Dermis microvascular lymphatic vessel endothelial cell (primary cell): ENCODE data around the gene SERPINA5. TPM values are rescaled to one million over a fixed set of nuclear protein-coding genes. Genes with fewer than 3 reads are reported as not detected.
"Not testable (repeated sequence)": the region's sequence is repeated elsewhere in the genome, so short reads cannot be mapped to it uniquely, and the experiment has no call there.

Experiments
- DNase-seq, 2 donors: peaks; one replicate each; pipeline versions ENCODE4 v3.0.0 to v3.0.0-alpha.2; 2010; ENCODE audit warnings: low read depth in 2 of 2
- total RNA-seq: library from RNA; depleted of rRNA; stranded (reverse); fragments of >200 nt; gene quantifications from 2 replicates; pipeline ENCODE4 v1.2.1, GENCODE V29; 2014

SERPINA5 gene
- total RNA-seq, 1 donor from 2014 or later = 0.26 TPM

- no peak for DNase-seq
Observed at GRCh38 chr14:94621358-94622134, 40.3 kb downstream of the SERPINA5 start.

DNA sequence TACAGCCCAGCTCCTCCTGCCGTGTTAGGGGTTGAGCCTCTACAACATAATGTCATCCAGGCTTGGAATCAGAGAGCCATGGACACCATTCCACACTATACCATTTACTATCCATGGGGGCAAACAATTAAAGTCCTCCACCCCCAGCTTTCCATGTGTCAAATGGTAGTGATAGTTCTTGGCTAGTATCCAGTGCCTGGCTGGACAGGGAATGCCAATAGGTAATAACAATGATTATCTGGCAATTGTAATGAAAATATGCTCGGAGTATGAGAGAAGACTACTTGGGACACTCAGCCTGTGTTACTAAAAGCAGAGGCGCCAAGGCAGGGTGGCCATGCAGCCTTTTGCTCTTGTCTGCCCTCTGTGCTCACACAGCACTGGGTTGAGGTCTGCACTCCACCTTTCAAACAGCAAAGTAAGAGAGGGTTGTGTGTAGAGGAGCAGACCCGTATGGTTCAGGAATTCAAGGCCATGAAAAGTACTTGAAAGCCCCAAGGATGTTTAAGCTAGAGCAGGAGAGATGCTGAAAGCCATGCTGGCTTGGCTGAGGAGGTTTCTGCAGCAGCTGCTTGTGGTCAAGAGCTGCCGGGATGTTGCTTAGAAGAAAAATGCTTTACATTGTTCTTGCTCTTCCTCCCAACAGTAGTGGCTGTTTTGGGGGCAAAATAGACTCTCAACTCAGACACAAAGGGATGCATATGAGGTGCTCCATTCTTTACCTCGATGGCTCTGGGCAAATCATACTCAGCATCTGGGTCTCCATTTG lies 41.6 kb downstream of the SERPINA5 start:
- DNase-seq = no peak

DNA sequence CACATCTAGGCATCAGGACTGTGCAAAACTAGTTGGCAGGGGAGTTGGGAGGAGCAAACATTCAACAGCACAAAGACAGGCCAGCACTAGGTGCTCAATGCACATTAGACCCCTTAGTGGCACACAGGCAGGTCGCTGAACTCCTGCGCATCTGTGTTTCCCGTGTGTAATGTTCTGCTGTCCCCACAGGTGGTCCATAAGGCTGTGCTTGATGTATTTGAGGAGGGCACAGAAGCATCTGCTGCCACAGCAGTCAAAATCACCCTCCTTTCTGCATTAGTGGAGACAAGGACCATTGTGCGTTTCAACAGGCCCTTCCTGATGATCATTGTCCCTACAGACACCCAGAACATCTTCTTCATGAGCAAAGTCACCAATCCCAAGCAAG lies 42.2 kb downstream of the SERPINA5 start:
- DNase-seq = no peak

- DNase-seq = no peak
Observed at GRCh38 chr14:94623856-94624499, 42.8 kb downstream of the SERPINA5 start.

DNA sequence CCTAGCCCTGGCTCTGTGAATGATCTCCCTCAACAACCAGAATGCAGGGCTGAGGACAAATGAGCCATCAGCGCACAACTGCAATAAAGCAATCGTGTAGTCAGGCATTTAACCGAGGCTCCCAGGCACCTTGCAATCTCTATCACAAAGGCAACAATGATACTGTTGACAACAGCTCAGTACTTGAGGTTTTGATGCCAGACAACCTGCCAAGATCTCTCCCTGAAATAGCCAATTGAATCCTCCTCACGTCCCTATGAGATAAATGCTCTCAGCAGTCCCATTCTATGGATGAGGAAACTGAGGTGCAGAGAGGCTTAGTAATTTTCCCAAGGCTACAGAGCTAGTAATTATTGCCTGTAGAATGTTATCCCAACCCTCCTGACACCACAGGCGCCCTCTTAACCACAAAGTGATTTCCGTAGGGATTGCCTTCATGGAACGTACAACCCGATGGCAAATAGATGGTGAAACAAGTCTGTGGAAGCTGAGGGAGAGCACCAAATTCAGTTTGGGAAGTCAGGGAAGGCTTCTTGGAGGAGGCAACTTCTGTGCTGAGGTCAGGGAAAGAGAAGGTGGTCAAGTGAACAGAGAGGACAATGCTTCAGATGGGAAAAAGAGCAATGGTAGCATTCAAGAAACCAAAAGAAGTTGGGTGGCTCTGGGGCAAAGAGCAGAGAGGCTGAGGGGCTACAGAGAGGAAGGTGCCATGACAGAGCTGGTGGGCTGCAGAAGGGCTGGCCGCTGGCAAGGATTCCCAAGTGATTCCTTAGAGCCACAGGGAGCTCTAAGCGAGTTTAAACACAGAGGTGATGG lies 43.5 kb downstream of the SERPINA5 start:
- no peak for DNase-seq

GRCh38 chr14:94625353-94625635 lies 44.1 kb downstream of the SERPINA5 start:
- no peak for DNase-seq

GRCh38 chr14:94628578-94628977 lies 47.4 kb downstream of the SERPINA5 start:
- no peak for DNase-seq

DNA sequence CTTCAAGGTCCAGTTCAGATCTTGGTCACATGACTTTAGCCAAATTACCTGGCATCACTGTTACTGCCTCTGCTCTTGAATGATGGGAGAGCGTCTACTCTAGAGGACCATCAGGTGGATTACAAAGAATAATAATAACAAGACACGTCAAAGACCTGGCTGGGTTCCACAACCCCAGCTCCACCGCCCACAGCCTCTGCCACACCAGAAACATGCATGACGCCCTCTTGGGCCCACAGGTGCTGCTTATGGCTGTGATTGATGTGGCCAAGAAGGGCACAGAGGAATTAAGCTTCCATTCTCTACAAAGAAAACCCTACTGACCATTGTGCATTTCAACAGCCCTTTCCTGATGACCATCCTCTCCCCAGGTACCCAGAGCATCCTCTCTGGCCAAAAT lies 49.2 kb downstream of the SERPINA5 start:
- DNase-seq = no peak

DNA sequence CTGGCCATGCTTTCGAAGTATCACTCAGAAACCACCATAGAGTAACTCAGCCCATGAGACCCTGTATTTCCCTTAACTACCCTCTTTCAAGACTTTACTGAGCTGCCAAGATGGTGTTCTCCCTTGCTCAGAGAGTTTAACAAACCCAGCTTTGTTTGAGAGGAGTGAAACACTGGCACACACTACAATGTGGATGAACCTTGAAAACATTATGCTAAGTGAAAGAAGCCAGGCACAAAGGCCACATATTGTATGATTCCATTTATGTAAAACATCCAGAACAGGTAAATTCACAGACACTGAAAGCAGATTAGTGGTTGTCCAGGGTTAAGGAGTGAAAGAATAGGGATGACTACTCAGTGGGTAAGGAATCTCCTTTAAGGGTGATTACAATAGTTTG lies 49.8 kb downstream of the SERPINA5 start:
- no peak for DNase-seq

- DNase-seq = no peak
Observed at GRCh38 chr14:94631536-94632304, 50.5 kb downstream of the SERPINA5 start.

- no peak for DNase-seq
Observed at GRCh38 chr14:94632305-94632590, 51.0 kb downstream of the SERPINA5 start.

DNA sequence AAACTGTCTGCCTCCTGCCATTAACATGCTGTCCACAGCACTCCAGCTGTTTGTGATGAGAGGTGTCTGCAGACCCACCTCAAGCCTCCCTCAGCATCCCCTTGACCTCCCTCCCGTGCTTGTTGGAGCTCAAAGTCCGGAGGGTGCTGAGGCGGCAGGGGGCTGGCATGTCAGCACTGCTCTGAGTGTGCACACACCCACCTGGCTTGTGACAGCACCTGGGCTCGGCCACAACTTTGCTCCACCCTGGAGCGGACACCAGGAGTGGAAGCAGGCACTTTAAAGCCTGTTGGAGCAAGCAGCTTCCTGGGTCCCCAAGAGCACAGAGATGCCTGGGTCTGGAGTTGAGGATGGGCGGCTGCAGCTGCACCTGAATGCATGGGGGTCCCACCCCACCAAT lies 51.9 kb downstream of the SERPINA5 start:
- DNase-seq = no peak

- DNase-seq = no peak
Observed at GRCh38 chr14:94635154-94635553, 53.9 kb downstream of the SERPINA5 start.

GRCh38 chr14:94636744-94637412 lies 55.7 kb downstream of the SERPINA5 start:
- DNase-seq = peak in 1 of 2 donors; percentile 23

DNA sequence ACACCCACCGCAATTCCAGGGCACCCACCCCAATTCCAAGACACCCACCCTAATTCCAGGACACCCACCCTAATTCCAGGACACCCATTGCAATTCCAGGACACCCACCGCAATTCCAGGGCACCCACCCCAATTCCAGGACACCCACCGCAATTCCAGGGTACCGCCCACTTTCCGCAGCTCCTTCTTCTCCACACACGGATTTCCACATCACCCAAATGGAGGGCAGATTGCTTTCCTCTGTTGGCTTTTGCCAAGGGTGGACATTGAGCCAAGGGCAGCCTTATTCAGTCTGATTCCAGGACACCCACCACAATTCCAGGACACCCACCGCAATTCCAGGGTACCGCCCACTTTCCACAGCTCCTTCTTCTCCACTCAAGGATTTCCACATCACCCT lies 56.6 kb downstream of the SERPINA5 start:
- not testable (repeated sequence) for DNase-seq

DNA sequence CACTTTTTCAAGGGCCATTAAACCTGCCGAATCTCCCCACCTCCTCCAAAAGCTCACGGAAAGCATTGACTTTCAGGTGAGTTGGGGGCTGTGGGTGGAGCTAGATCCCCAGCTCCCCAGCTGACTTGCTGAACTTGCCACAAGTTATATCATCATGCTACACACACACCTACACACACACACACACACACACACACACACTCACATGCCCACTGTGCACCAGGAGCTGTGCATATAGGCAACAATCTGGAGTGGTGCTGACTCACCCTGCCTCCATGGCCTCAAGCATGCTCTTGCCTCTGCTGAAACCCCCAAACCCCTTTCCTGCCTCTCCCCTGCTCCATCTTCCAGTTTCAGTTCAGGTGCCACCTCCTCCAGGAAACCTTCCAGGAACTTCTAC lies 57.1 kb downstream of the SERPINA5 start:
- no peak for DNase-seq

- DNase-seq = no peak
Observed at GRCh38 chr14:94638961-94639817, 58.0 kb downstream of the SERPINA5 start.

GRCh38 chr14:94640721-94641631 lies 59.8 kb downstream of the SERPINA5 start:
- DNase-seq = no peak

- no peak for DNase-seq
Observed at GRCh38 chr14:94641632-94641955, 60.4 kb downstream of the SERPINA5 start.
